ENCODE measurements around the gene MACROD1. TPM values are rescaled to one million over a fixed set of nuclear protein-coding genes. Genes with fewer than 3 reads are reported as not detected.

Gene MACROD1
- total RNA-seq, 1 donor from 2014 or later = 3.4 TPM

- Histone ChIP-seq H3K9me3 (ENCODE audit: insufficient read depth, low read depth, low read length) (no peaks in the 10 kb centered on the region), H3K36me3 (ENCODE audit: insufficient read depth, low read length) (no peaks in the 10 kb centered on the region), H3K79me2 (ENCODE audit: insufficient read depth, low read length) (no peaks in the 10 kb centered on the region), H3K4me2 (ENCODE audit: low read length) (no peak overlapping the region), H3K4me1 (ENCODE audit: insufficient read depth, low read length) (no peaks in the 10 kb centered on the region), H3K27ac (ENCODE audit: low read depth, low read length) (no peak overlapping the region), H4K20me1 (ENCODE audit: insufficient read depth, low read length) (peaks cover 61% of the 10 kb centered on the region), H3K4me3 (ENCODE audit: insufficient read depth, low read depth, low read length) (no peak overlapping the region), H3K27me3 (ENCODE audit: insufficient read depth, low read length) (peaks cover 23% of the 10 kb centered on the region), H3K9ac (ENCODE audit: low read length) (no peak overlapping the region), H2AFZ (ENCODE audit: low read depth, low read length) (no peak overlapping the region)
- peaks cover 65% of the 10 kb centered on the region for H3K27me3 Mint-ChIP-seq (ENCODE audit: low read depth, unreplicated experiment)
- peaks cover 2% of the 10 kb centered on the region for H3K36me3 Mint-ChIP-seq (ENCODE audit: low read depth, unreplicated experiment)
- no peaks in the 10 kb centered on the region for H3K9me3 Mint-ChIP-seq (ENCODE audit: unreplicated experiment)
- no peak for DNase-seq (ENCODE audit: low read depth)
- H3K4me1 Mint-ChIP-seq (ENCODE audit: low read depth, unreplicated experiment) = peaks cover 2% of the 10 kb centered on the region
- H3K4me3 Mint-ChIP-seq (ENCODE audit: unreplicated experiment) = no peak overlapping the region
- TF ChIP-seq, protein P1, sequence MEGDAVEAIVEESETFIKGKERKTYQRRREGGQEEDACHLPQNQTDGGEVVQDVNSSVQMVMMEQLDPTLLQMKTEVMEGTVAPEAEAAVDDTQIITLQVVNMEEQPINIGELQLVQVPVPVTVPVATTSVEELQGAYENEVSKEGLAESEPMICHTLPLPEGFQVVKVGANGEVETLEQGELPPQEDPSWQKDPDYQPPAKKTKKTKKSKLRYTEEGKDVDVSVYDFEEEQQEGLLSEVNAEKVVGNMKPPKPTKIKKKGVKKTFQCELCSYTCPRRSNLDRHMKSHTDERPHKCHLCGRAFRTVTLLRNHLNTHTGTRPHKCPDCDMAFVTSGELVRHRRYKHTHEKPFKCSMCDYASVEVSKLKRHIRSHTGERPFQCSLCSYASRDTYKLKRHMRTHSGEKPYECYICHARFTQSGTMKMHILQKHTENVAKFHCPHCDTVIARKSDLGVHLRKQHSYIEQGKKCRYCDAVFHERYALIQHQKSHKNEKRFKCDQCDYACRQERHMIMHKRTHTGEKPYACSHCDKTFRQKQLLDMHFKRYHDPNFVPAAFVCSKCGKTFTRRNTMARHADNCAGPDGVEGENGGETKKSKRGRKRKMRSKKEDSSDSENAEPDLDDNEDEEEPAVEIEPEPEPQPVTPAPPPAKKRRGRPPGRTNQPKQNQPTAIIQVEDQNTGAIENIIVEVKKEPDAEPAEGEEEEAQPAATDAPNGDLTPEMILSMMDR (IDR thresholded peaks at IDR 0.05; ENCODE audit: insufficient read depth, low read depth, low read length) = no peak
- no peak for TF ChIP-seq EZH2 (IDR thresholded peaks at IDR 0.05; ENCODE audit: insufficient read depth, low read length)
- no peak overlapping the region for H3K27ac Mint-ChIP-seq (ENCODE audit: unreplicated experiment)
- FAIRE-seq = no peak
These were observed 34.2 kb downstream of the MACROD1 start for GRCh38 chr11:64131683-64132190.

DNA sequence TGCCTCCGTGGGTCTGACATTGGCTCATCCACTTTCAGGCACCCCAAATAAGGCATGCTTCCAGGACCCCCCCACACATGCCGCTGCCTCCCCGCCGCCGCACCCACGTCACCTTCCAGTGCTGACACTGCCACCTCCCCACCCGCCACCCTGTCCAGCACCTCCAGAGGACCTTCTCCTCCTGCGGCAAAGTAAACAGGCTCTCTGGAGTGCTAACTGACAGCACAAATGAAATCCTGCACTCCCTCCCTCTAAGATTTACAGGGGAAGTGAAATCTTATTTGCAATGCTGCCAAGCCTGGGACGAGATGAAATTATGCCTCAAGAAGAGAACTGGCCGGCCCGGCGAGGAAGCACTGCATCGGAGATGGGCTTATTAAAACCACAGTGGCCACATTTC lies 35.3 kb downstream of the MACROD1 start:
- no peak overlapping the region for H3K4me3 Mint-ChIP-seq (ENCODE audit: unreplicated experiment)
- H3K9me3 Mint-ChIP-seq (ENCODE audit: unreplicated experiment) = no peaks in the 10 kb centered on the region
- Histone ChIP-seq H2AFZ (ENCODE audit: low read depth, low read length) (no peak overlapping the region), H3K27me3 (ENCODE audit: insufficient read depth, low read length) (peaks cover 27% of the 10 kb centered on the region), H3K4me1 (ENCODE audit: insufficient read depth, low read length) (no peaks in the 10 kb centered on the region), H3K4me3 (ENCODE audit: insufficient read depth, low read depth, low read length) (no peak overlapping the region), H3K4me2 (ENCODE audit: low read length) (no peak overlapping the region), H3K79me2 (ENCODE audit: insufficient read depth, low read length) (no peaks in the 10 kb centered on the region), H3K27ac (ENCODE audit: low read depth, low read length) (no peak overlapping the region), H3K9ac (ENCODE audit: low read length) (no peak overlapping the region), H3K36me3 (ENCODE audit: insufficient read depth, low read length) (no peaks in the 10 kb centered on the region), H3K9me3 (ENCODE audit: insufficient read depth, low read depth, low read length) (no peaks in the 10 kb centered on the region), H4K20me1 (ENCODE audit: insufficient read depth, low read length) (peaks cover 50% of the 10 kb centered on the region)
- no peak overlapping the region for H3K27ac Mint-ChIP-seq (ENCODE audit: unreplicated experiment)
- no peak for FAIRE-seq
- H3K27me3 Mint-ChIP-seq (ENCODE audit: low read depth, unreplicated experiment) = peaks cover 66% of the 10 kb centered on the region
- H3K4me1 Mint-ChIP-seq (ENCODE audit: low read depth, unreplicated experiment) = peaks cover 2% of the 10 kb centered on the region
- TF ChIP-seq, protein P1 (IDR thresholded peaks at IDR 0.05; ENCODE audit: insufficient read depth, low read depth, low read length) = no peak
- TF ChIP-seq EZH2 (IDR thresholded peaks at IDR 0.05; ENCODE audit: insufficient read depth, low read length) = no peak
- DNase-seq (ENCODE audit: low read depth) = no peak
- H3K36me3 Mint-ChIP-seq (ENCODE audit: low read depth, unreplicated experiment) = peaks cover 2% of the 10 kb centered on the region

DNA sequence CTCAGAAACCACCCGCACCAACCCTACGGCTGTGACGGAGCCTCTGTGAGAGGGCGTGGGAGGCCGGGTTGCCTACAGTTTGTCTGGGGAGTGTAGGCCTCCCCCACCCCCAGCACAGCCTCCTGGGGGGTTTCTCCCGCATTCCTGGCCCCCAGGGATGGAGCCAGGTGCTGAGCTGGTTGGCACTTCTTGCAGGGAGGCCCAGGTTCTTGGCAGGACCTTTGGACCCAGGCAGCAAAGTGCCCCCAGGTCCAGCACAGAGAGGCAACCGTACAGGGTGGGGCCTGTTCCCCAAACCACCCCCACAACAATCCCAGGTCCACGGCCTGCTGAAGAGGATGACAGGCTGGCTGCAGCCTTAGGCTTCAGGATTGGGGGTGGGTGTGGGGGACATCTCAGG lies 36.5 kb downstream of the MACROD1 start:
- H3K27me3 Mint-ChIP-seq (ENCODE audit: low read depth, unreplicated experiment) = peaks cover 66% of the 10 kb centered on the region
- H3K4me1 Mint-ChIP-seq (ENCODE audit: low read depth, unreplicated experiment) = peaks cover 2% of the 10 kb centered on the region
- no peaks in the 10 kb centered on the region for H3K9me3 Mint-ChIP-seq (ENCODE audit: unreplicated experiment)
- H3K27ac Mint-ChIP-seq (ENCODE audit: unreplicated experiment) = no peak overlapping the region
- no peak overlapping the region for H2AFZ ChIP-seq (ENCODE audit: low read depth, low read length)
- no peak for FAIRE-seq
- TF ChIP-seq EZH2 (IDR thresholded peaks at IDR 0.05; ENCODE audit: insufficient read depth, low read length) = no peak
- TF ChIP-seq, protein P1 (IDR thresholded peaks at IDR 0.05; ENCODE audit: insufficient read depth, low read depth, low read length) = no peak
- no peaks in the 10 kb centered on the region for H3K4me1 ChIP-seq (ENCODE audit: insufficient read depth, low read length)
- H3K4me3 ChIP-seq (ENCODE audit: insufficient read depth, low read depth, low read length) = no peak overlapping the region
- H3K9me3 ChIP-seq (ENCODE audit: insufficient read depth, low read depth, low read length) = no peaks in the 10 kb centered on the region
- peaks cover 51% of the 10 kb centered on the region for H4K20me1 ChIP-seq (ENCODE audit: insufficient read depth, low read length)
- H3K9ac ChIP-seq (ENCODE audit: low read length) = no peak overlapping the region
- DNase-seq (ENCODE audit: low read depth) = no peak
- peaks cover 24% of the 10 kb centered on the region for H3K27me3 ChIP-seq (ENCODE audit: insufficient read depth, low read length)
- H3K36me3 Mint-ChIP-seq (ENCODE audit: low read depth, unreplicated experiment) = no peaks in the 10 kb centered on the region
- no peaks in the 10 kb centered on the region for H3K36me3 ChIP-seq (ENCODE audit: insufficient read depth, low read length)
- H3K4me3 Mint-ChIP-seq (ENCODE audit: unreplicated experiment) = no peak overlapping the region
- H3K79me2 ChIP-seq (ENCODE audit: insufficient read depth, low read length) = no peaks in the 10 kb centered on the region
- H3K4me2 ChIP-seq (ENCODE audit: low read length) = no peak overlapping the region
- H3K27ac ChIP-seq (ENCODE audit: low read depth, low read length) = no peak overlapping the region

Data from astrocyte (in vitro differentiated cells and primary cell).